ENCODE data around the gene SDCCAG8. TPM values are rescaled to one million over a fixed set of nuclear protein-coding genes. Genes with fewer than 3 reads are reported as not detected.
A peak's percentile ranks its signal among the peaks of the same experiment; 100 is the strongest.

SDCCAG8 gene
- total and polyA plus RNA-seq, 2 experiments from 2014 or later: 28.0 to 66.7 TPM

GRCh38 chr1:243390162-243390791 lies 134.4 kb downstream of the SDCCAG8 start (continued):
- TF ChIP-seq, protein P1, sequence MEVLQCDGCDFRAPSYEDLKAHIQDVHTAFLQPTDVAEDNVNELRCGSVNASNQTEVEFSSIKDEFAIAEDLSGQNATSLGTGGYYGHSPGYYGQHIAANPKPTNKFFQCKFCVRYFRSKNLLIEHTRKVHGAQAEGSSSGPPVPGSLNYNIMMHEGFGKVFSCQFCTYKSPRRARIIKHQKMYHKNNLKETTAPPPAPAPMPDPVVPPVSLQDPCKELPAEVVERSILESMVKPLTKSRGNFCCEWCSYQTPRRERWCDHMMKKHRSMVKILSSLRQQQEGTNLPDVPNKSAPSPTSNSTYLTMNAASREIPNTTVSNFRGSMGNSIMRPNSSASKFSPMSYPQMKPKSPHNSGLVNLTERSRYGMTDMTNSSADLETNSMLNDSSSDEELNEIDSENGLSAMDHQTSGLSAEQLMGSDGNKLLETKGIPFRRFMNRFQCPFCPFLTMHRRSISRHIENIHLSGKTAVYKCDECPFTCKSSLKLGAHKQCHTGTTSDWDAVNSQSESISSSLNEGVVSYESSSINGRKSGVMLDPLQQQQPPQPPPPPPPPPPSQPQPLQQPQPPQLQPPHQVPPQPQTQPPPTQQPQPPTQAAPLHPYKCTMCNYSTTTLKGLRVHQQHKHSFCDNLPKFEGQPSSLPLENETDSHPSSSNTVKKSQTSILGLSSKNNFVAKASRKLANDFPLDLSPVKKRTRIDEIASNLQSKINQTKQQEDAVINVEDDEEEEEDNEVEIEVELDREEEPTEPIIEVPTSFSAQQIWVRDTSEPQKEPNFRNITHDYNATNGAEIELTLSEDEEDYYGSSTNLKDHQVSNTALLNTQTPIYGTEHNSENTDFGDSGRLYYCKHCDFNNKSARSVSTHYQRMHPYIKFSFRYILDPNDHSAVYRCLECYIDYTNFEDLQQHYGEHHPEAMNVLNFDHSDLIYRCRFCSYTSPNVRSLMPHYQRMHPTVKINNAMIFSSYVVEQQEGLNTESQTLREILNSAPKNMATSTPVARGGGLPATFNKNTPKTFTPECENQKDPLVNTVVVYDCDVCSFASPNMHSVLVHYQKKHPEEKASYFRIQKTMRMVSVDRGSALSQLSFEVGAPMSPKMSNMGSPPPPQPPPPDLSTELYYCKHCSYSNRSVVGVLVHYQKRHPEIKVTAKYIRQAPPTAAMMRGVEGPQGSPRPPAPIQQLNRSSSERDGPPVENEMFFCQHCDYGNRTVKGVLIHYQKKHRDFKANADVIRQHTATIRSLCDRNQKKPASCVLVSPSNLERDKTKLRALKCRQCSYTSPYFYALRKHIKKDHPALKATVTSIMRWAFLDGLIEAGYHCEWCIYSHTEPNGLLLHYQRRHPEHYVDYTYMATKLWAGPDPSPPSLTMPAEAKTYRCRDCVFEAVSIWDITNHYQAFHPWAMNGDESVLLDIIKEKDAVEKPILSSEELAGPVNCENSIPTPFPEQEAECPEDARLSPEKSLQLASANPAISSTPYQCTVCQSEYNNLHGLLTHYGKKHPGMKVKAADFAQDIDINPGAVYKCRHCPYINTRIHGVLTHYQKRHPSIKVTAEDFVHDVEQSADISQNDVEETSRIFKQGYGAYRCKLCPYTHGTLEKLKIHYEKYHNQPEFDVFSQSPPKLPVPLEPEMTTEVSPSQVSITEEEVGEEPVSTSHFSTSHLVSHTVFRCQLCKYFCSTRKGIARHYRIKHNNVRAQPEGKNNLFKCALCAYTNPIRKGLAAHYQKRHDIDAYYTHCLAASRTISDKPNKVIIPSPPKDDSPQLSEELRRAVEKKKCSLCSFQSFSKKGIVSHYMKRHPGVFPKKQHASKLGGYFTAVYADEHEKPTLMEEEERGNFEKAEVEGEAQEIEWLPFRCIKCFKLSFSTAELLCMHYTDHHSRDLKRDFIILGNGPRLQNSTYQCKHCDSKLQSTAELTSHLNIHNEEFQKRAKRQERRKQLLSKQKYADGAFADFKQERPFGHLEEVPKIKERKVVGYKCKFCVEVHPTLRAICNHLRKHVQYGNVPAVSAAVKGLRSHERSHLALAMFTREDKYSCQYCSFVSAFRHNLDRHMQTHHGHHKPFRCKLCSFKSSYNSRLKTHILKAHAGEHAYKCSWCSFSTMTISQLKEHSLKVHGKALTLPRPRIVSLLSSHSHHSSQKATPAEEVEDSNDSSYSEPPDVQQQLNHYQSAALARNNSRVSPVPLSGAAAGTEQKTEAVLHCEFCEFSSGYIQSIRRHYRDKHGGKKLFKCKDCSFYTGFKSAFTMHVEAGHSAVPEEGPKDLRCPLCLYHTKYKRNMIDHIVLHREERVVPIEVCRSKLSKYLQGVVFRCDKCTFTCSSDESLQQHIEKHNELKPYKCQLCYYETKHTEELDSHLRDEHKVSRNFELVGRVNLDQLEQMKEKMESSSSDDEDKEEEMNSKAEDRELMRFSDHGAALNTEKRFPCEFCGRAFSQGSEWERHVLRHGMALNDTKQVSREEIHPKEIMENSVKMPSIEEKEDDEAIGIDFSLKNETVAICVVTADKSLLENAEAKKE (CRISPR knock-in tag; IDR thresholded peaks at IDR 0.05): no peak
- TF ChIP-seq, protein P2, sequence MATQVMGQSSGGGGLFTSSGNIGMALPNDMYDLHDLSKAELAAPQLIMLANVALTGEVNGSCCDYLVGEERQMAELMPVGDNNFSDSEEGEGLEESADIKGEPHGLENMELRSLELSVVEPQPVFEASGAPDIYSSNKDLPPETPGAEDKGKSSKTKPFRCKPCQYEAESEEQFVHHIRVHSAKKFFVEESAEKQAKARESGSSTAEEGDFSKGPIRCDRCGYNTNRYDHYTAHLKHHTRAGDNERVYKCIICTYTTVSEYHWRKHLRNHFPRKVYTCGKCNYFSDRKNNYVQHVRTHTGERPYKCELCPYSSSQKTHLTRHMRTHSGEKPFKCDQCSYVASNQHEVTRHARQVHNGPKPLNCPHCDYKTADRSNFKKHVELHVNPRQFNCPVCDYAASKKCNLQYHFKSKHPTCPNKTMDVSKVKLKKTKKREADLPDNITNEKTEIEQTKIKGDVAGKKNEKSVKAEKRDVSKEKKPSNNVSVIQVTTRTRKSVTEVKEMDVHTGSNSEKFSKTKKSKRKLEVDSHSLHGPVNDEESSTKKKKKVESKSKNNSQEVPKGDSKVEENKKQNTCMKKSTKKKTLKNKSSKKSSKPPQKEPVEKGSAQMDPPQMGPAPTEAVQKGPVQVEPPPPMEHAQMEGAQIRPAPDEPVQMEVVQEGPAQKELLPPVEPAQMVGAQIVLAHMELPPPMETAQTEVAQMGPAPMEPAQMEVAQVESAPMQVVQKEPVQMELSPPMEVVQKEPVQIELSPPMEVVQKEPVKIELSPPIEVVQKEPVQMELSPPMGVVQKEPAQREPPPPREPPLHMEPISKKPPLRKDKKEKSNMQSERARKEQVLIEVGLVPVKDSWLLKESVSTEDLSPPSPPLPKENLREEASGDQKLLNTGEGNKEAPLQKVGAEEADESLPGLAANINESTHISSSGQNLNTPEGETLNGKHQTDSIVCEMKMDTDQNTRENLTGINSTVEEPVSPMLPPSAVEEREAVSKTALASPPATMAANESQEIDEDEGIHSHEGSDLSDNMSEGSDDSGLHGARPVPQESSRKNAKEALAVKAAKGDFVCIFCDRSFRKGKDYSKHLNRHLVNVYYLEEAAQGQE (IDR thresholded peaks at IDR 0.05; ENCODE audit: unreplicated experiment): no peak

DNA sequence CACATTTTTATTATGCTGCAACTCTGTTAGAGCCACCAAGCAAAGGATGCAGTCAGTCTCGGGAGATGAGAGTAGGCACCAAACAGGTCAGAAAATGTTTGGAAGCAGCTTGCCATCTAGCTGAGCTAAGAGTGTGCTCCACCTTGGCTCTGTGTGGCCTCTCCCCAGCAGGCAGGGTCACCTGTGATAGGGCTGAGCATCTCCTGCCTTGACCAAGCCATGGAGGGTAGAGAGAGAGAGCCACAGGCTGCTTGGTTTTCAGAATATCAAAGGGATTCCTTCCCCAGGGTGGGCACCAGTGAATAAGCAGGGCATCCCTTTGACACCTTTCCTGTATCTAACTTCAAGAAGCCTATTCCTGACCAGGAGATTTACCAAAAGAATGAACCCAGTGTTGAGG lies 135.5 kb downstream of the SDCCAG8 start:
- Histone ChIP-seq H3K9me2 (ENCODE audit: insufficient read depth) (no peaks in the 10 kb centered on the region), H3K4me2 (no peak overlapping the region), H2AFZ (no peak overlapping the region), H4K20me1 (replicated peaks; ENCODE audit: insufficient read depth) (no peaks in the 10 kb centered on the region), H3K27ac (ENCODE audit: low read depth) (no peak overlapping the region), H3K79me2 (replicated peaks; ENCODE audit: insufficient read depth) (no peaks in the 10 kb centered on the region), H3K4me3 (no peak overlapping the region), H3K36me3 (ENCODE audit: insufficient read depth) (no peaks in the 10 kb centered on the region), H3K4me1 (ENCODE audit: insufficient read depth) (peaks cover 25% of the 10 kb centered on the region), H3K27me3 (ENCODE audit: insufficient read depth) (no peaks in the 10 kb centered on the region), H3F3A (replicated peaks; ENCODE audit: low read depth) (no peaks in the 10 kb centered on the region; the same call in 1 of the 2 replicates)
- Mint-ChIP-seq H3K36me3 (ENCODE audit: low read depth) (no peaks in the 10 kb centered on the region), H3K27ac (no peak overlapping the region), H3K4me3 (no peak overlapping the region), H3K4me1 (peaks cover 33% of the 10 kb centered on the region), H3K27me3 (ENCODE audit: insufficient read depth, low read depth, poor library complexity) (no peaks in the 10 kb centered on the region), H3K9me3 (no peaks in the 10 kb centered on the region)
- DNase-seq (ENCODE audit: low spot score) (no peak), ATAC-seq (peak; percentile 74)
- TF ChIP-seq, protein P3, sequence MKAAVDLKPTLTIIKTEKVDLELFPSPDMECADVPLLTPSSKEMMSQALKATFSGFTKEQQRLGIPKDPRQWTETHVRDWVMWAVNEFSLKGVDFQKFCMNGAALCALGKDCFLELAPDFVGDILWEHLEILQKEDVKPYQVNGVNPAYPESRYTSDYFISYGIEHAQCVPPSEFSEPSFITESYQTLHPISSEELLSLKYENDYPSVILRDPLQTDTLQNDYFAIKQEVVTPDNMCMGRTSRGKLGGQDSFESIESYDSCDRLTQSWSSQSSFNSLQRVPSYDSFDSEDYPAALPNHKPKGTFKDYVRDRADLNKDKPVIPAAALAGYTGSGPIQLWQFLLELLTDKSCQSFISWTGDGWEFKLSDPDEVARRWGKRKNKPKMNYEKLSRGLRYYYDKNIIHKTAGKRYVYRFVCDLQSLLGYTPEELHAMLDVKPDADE (IDR thresholded peaks at IDR 0.05): no peak
- TF ChIP-seq NANOG (IDR thresholded peaks at IDR 0.05; ENCODE audit: borderline replicate concordance): no peak
- TF ChIP-seq, protein P2 (IDR thresholded peaks at IDR 0.05; ENCODE audit: unreplicated experiment): no peak
- no peak for TF ChIP-seq JUNB (IDR thresholded peaks at IDR 0.05; ENCODE audit: unreplicated experiment)
- TF ChIP-seq, protein P4, sequence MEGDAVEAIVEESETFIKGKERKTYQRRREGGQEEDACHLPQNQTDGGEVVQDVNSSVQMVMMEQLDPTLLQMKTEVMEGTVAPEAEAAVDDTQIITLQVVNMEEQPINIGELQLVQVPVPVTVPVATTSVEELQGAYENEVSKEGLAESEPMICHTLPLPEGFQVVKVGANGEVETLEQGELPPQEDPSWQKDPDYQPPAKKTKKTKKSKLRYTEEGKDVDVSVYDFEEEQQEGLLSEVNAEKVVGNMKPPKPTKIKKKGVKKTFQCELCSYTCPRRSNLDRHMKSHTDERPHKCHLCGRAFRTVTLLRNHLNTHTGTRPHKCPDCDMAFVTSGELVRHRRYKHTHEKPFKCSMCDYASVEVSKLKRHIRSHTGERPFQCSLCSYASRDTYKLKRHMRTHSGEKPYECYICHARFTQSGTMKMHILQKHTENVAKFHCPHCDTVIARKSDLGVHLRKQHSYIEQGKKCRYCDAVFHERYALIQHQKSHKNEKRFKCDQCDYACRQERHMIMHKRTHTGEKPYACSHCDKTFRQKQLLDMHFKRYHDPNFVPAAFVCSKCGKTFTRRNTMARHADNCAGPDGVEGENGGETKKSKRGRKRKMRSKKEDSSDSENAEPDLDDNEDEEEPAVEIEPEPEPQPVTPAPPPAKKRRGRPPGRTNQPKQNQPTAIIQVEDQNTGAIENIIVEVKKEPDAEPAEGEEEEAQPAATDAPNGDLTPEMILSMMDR (conservative IDR thresholded peaks at IDR 0.05; ENCODE audit: low read depth in 2 of 2): no peak
- no peak for TF ChIP-seq POLR2AphosphoS5 (IDR thresholded peaks at IDR 0.05; ENCODE audit: low read depth)

Measured in GM23338 (cell line).